ENCODE measurements around the gene SYNGR3.

DNA sequence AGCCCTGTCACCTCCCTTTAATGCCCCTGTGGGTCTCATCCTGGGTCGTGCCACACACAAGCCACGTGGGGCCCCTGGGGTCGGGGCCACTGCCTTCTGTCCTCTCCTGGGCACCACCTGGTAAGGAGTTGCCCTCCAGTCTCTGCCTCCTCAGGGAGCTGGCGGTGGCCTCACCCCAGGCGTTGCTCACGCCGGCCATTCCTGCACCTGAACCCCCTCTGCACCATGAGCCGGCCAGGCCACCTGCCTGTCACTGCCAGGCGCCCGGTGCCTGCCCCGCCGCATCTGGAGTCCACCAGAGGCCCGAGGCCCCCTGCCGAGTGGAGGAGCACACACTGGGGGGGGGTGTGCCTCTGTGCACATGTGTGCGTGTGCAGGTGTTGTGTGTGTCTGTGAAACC is 47.3 kb downstream of the SYNGR3 start:
- TF ChIP-seq POLR2AphosphoS5 (IDR thresholded peaks at IDR 0.05; ENCODE audit: low read depth, low read length) (no peak), SIN3A (IDR thresholded peaks at IDR 0.05; ENCODE audit: borderline replicate concordance, insufficient read depth, low read length) (no peak), FOXP2 (optimal IDR thresholded peaks at IDR 0.05; ENCODE audit: borderline replicate concordance, extremely low read depth, extremely low read length, insufficient read depth) (no peak)
- TF ChIP-seq, protein P1, sequence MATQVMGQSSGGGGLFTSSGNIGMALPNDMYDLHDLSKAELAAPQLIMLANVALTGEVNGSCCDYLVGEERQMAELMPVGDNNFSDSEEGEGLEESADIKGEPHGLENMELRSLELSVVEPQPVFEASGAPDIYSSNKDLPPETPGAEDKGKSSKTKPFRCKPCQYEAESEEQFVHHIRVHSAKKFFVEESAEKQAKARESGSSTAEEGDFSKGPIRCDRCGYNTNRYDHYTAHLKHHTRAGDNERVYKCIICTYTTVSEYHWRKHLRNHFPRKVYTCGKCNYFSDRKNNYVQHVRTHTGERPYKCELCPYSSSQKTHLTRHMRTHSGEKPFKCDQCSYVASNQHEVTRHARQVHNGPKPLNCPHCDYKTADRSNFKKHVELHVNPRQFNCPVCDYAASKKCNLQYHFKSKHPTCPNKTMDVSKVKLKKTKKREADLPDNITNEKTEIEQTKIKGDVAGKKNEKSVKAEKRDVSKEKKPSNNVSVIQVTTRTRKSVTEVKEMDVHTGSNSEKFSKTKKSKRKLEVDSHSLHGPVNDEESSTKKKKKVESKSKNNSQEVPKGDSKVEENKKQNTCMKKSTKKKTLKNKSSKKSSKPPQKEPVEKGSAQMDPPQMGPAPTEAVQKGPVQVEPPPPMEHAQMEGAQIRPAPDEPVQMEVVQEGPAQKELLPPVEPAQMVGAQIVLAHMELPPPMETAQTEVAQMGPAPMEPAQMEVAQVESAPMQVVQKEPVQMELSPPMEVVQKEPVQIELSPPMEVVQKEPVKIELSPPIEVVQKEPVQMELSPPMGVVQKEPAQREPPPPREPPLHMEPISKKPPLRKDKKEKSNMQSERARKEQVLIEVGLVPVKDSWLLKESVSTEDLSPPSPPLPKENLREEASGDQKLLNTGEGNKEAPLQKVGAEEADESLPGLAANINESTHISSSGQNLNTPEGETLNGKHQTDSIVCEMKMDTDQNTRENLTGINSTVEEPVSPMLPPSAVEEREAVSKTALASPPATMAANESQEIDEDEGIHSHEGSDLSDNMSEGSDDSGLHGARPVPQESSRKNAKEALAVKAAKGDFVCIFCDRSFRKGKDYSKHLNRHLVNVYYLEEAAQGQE (IDR thresholded peaks at IDR 0.05; ENCODE audit: insufficient read depth in 1 of 2, low read depth in 2 of 2, low read length in 2 of 2), result no peak

Data from PFSK-1 (cell line).